Stimulated activated CD8-positive, alpha-beta memory T cell treated with anti-CD3 and anti-CD28 coated beads, Interleukin-7, amount 100 ng/mL, for 1 hour (primary cell): Measurements from ENCODE around the gene PDE10A.

ENCODE experiments used
- DNase-seq, 2 donors: peaks; one replicate each; pipeline ENCODE4 v3.0.0-alpha.2; 2020; ENCODE audit warnings: low read depth in 2 of 2

PDE10A gene

DNA sequence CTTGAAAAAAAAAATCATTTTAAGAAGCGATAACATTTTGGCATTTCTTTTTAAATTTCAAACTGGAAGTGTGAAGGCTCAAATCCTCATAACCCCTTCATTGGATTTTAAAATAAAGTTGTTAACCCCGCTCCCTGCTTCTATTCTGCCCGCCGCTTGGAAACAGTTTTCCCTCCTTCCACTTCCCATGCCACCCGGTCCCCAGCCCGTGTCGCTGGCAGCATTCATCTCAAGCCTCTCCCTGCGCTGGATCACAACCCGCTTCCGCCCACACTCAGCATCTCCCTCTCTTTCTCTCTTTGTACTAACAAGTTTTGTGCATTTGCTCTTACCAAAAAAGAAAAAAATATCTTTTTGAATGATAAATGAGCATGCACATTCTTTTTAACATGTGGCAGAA lies 15.4 kb upstream of the PDE10A start:
- DNase-seq: no peak

DNA sequence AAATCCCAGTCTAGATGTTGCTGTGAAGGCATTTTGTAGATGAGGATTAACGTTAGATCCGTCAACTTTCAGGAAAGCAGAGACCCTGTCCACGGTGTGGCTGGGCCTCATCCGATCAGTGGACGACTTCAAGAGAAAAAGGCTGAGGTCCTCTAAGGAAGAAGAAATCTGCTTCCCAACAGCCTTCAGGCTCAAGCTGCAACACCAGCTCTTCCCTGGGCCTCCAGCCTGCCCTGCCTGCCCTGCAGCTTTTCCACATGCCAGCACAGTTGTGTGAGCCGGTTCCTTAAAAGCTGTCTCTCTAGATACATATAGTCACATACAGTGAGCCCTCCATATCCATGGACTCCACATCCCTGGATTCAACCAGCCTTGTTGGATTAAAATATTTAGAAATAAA lies 14.1 kb upstream of the PDE10A start:
- DNase-seq: no peak

DNA sequence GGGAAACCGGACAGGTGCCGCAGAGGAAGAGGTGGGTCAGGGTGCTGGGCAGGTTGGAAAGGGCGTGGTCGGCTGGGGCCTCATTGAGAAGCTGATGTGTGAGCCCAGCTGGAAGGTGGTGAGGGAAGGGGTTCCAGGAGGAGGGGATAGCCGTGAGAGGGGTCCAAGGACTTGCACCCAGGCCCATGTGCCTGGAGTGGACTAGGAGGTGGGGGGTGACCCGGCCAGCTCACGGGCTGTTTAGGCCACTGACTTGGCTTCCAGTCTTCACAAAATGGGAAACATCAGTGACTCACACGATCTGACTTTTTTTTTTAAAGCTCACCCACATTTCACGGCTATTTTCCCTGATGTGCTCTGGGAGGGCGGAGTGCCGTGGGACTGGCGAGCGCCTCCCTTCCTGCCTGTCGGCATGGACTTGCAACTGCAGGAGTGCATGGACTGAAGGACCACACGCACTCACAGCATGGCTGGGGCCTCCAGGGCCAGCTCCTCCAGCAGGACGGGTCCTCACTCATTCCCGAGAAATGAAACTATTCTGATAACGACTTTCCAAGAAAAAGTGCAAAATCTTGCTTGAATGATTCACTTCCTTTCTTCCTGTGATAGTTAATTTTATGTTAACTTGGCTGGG lies 13.5 kb upstream of the PDE10A start:
- DNase-seq: no peak

DNA sequence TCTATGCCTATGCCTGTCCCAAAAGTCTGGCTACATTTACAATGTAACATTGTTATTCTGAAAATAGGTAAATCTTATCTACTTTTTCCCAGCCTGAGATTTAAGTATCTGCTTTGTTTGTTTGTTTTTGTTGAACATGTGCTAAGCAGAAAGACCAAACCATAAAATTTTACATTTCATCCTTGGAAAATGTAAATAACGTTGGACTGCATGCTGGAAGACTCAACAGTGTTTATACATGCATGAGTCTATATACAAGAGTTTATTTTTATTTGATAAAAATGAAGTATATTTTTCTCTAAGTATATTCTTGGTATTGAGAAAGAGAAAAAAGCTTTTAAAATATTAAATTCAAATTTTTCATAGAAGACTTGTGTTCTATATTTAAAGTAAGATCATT lies 12.1 kb upstream of the PDE10A start:
- DNase-seq: no peak

GRCh38 chr6:165674155-165675029 lies 11.4 kb upstream of the PDE10A start:
- no peak for DNase-seq

- DNase-seq: no peak
These were observed 8.3 kb upstream of the PDE10A start for GRCh38 chr6:165671222-165671768.

DNA sequence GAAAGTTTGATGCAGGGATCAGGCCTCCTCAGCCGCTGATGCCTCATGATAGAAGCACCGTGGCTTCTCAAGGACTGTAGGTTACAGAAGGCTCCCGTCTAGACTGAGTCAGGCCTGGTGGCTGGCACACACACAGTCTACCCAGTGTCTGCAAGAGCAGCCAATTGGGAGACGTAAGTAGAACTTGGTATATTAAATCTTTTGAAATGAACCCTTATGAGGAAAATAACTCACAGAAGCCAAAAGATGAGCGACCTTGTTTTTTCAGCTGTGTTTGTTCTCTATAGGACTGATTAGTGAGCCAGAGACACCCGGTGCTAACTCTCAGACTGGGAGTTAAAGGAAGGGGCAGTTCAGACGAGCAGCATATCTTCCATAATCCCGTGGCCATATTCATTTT lies 5.9 kb upstream of the PDE10A start:
- DNase-seq: no peak

- no peak for DNase-seq
These were observed 2.3 kb upstream of the PDE10A start for GRCh38 chr6:165665384-165665672.

GRCh38 chr6:165664559-165665383 lies 1.7 kb upstream of the PDE10A start:
- DNase-seq: no peak

DNA sequence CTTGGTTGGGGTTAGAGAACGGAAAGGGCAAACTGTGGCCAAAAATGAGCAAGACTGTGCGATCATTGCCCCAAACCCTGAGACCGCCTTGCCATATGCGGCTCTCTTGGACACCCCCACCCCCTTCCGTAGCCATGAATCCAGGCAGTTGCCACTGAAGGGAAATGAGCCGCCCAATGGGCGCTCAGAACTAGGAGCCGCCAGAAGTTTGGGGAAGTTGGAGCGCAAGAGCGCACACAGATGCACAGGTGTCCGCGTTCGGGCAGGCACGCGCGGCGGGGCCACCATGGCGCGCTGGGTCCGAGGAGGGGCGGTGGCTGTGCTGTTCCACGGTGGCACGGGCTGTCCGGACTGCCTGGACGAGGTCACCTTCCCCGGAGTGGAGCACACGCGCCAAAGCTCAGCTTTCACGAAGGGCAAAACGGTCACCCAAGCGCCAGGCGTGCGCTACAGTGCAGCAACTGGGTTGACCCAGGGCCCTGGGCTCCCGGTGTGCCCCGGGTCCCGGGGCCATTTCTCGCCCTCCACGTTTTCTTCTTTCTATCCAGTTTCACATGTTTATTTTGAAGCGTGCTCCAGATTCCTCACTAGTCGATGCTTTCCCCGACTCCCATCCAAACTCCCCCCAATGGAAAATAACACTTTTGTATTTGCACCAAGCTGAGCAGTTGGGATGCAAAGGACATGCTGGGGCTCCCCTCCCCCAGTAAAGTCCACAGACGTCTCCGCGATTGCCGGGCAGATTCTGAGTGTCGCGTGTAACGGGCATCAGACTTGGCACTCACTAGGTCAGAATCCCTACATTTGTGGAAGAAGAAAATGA lies 906 bp upstream of the PDE10A start:
- no peak for DNase-seq

- no peak for DNase-seq
These were observed 315 bp upstream of the PDE10A start for GRCh38 chr6:165663377-165663735.

GRCh38 chr6:165662041-165662748 lies 846 bp downstream of the PDE10A start:
- DNase-seq: no peak

- DNase-seq: no peak
These were observed 1.4 kb downstream of the PDE10A start for GRCh38 chr6:165661664-165662025.

DNA sequence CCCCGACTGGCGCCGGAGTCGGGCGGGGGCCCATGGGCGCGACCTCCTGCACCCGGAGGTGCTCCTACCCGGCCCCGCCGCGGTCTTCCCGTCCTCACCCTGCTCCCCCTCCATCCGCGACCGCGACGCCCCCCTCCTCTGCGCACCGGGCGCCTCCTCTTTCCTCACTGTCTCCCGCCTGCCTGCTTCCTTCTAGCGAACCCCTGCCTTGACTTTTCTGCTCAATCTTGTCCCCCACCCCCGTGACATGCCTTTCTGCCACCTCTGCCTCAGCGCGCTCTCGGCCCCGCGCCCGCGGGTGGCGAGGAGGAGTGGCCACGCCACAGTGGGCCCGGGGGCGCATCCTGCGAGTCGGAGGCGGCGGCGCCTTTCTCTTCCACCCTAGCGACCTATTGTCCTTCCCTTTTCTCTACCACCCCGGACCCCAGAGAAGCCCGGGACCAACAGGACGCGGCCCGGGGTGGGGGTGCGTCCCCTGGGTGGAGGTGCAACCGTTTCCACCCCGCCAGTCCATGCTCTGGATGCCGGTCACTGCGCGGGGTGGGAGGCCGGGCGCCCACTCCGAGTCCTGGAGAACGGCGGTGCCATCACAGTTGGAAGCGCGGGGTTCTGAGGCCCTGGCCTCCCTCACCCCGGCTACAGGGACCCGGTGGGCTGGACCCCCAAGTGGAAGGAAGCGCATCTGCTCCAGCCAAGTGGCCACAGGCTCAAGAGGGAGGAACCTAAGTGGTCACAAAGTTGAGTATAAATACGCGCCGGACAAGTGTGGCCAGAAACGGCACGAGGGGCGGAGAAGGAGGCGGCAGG lies 2.0 kb downstream of the PDE10A start:
- no peak for DNase-seq

DNA sequence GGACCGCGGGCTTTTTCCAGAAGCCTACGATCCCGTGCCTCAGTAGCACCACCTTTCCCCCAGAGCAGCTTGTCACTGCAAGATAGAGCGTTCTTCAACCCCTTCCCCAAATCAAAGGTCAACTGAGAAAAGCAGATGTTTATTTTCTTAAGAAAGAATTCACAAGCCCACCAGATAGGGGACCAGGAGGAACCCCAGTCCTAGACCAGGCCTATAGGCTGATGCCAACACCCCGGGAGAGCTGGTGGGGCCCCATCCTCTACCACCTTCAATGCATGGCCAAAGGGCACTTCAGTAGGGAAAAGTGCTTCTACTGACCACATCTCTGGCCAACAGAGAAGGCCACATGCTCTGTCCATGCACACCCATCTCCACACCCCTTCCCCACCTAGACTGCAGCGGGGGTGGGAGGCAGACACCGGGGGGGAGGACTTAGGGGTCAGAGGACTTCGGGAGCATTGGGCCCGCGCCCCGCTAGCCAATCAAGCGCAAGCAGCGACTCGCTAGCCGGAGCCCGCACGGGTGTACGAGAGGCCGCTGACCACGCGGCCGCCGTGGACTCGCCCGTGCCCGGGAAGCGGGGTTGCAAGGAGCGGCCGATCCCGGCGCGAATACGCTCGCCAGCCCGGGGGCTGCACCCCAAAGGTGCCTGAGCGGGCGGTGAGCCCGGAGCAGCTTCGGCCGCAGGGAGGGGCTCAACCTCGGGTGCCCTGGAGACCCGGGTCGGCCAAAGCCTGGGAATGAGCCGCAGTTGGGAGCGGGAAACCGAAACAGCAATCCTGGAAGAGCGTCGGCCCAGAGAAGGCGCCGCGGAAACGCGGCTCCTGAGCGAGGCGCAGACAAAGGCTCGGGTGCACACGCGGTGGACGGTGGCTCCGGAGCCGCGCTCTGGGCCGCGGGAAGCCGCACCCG lies 2.8 kb downstream of the PDE10A start:
- DNase-seq: no peak

- DNase-seq: no peak
These were observed 4.5 kb downstream of the PDE10A start for GRCh38 chr6:165658395-165659058.

DNA sequence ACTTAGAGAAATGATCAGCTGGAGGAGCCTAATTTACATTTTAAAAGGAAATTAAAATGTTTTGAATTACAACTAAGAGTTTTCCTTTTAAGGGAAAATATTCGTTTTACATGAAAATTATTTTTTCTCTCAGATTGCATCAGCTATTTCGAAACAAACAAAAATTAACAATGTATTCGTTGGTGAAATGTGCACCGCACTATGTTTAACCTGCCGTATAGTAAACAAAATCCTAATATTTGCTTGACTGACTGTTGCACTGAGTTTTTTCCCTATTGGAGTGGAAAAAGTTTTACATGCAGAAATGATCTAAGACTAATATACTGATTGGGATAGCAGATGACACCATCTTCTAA lies 5.7 kb downstream of the PDE10A start:
- no peak for DNase-seq

DNA sequence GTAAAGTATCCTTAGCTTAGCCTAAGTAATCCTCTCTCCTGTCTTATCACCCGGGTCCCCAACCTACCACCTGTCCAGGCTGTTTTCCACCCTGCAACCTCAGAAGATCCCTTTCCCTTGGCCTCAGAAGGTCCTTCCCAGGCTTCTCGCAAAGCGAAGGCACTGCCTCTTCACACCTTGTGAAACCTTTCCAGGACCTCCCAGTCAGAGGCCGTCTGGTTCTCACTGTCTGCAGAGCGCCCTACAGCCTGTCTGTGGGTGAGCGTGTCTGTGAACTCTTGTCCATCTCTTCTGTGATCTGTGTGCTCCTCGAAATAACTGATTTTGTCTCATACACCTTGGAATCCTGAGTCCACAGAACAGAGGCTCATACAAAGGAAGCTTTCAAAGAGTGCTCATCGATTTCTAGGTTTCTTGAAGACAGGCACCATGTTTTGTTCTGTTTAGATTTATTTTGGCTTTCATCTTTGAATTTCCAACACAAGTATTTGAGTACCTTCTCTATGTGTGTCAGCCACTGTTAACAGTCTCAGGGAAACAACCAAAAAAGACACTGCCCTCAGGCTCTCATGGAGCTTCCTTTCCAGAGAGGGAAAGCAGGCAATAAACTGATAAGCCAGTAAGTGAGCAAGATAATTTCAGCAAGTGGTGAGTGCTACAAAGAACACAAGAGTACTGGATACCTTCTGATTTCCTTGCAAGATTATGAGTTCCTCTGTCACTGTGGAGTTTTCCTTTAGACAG lies 6.3 kb downstream of the PDE10A start:
- DNase-seq: no peak
